A375 (cell line): ENCODE results near the gene TDRD1. TPM values are rescaled to one million over a fixed set of nuclear protein-coding genes. Genes with fewer than 3 reads are reported as not detected.

Experiments used
- small RNA-seq: library from RNA; depleted of rRNA; stranded (forward); fragments of <200 nt; gene quantifications from one replicate; pipeline ENCODE3, GENCODE V24; 2014
- total RNA-seq: library from RNA; depleted of rRNA; stranded (reverse); fragments of >200 nt; shearing (Covaris generic); gene quantifications from 2 replicates; pipeline ENCODE4 v1.2.3, GENCODE V29; 2014; rRNA removed

TDRD1 gene
- total RNA-seq, result not detected in 2 replicates

GRCh38 chr10:114179148-114179547 lies at the start of gene TDRD1:
TSS of gene TDRD1 (plus strand) at chr10:114179353. CDS start at chr10:114187832, 8,479 bp downstream.

DNA sequence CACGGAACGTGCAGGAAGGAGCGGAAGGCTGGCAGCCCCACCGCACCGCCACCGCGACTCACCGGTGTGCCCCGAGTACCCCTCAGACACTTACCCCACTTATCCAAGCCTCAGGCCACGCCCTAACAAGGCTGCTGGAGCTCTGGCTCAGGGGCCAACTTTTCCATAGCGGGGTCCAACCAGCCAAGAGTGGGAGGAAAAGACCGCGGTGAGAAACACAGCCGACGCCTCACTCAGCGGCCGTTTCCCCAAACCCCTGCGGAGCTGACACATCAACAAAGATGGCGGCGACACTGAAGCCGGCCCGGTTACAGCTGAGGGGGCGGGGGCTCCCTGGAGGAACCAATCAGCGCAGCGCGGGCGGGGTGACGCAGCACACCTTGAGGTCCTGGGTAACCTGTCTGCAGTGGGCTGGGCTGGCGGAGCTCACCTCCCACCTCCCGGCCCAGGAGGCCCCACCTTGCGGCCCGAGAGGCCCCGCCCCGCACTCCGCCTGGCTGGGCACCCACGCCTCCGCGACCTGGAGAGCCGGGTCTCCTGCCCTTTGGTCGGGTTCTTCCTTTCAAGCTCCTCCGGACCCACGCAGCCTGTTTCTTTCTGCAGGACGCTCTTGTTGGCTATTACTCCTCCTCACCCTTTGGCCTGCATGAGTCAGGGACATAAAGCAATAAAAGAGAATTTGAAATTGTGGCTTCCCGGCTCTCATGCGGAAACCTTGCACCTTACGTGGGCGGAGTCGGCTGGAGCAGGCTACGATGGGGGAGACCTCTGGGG lies 5.0 kb upstream of the TDRD1 start, which contains the start of gene CCDC186:
CCDC186 (minus strand) TSS at position 283 of the 774 bp plus-strand sequence. CDS start 10,935 bp downstream, outside the sequence.

DNA sequence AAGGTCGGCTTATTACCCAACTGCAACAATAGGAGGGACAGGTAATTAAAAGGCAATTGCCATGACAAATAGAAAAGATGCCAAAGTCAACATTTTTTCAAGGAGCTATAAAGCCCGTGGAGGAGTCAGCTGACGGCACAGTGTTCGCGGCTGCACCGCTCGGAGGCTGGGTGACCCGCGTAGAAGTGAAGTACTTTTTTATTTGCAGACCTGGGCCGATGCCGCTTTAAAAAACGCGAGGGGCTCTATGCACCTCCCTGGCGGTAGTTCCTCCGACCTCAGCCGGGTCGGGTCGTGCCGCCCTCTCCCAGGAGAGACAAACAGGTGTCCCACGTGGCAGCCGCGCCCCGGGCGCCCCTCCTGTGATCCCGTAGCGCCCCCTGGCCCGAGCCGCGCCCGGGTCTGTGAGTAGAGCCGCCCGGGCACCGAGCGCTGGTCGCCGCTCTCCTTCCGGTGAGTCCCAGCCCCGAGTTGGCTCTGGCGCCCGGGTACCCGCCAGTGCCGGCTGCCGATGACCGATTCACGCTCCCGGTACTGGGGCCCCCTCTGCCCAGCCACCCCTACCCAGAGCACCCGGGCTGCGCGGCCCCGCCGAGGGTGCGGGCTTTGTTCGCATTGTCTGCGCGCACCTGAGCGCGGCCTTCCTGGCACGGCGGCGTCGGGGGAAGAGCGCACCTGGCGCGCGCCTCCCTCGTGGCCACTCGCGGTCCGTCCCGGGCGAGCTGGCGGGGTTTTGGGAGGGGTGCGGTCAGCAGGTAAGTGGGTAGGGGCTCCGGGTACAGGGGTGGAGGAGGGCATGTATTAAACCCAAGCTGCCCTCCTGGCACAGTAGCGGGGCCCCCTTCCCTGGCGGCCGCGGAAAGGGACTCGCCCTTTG lies 60.2 kb downstream of the TDRD1 start, which contains the start of gene VWA2:
VWA2 (plus strand) TSS at position 138 of the 877 bp plus-strand sequence. CDS start 9,460 bp downstream, outside the sequence.

Small RNA genes lying within 50 kb of the gene (small RNA-seq; reads per million reads assigned to genes)
- gene RF02277, result not detected

Other genes starting within 250 kb of the TDRD1 start
- gene ADRB1, start 135.5 kb upstream of the TDRD1 start, total RNA-seq, result 0.32 and 1.1 TPM in 2 replicates
- gene CCDC186, start 5.2 kb upstream of the TDRD1 start, total RNA-seq, result 4.9 and 7.0 TPM in 2 replicates
- not detected in 2 replicates for gene VWA2, start 59.9 kb downstream of the TDRD1 start, total RNA-seq
- 8.9 and 10.6 TPM in 2 replicates for gene AFAP1L2, start 225.1 kb downstream of the TDRD1 start, total RNA-seq